Common myeloid progenitor, CD34-positive (primary cell): ENCODE data around the gene PHLDA1.

ENCODE experiments used
- CTCF ChIA-PET: fragments of 350-600 bp; sonication (Branson Sonifier 250); formaldehyde crosslinking; loops from one replicate; lab custom pipeline; 2021; ENCODE audit warnings: antibody characterized with exemption; lab: Charles Lee
- POLR2A ChIA-PET: fragments of 350-600 bp; sonication (Branson Sonifier 250); formaldehyde crosslinking; loops from one replicate; lab custom pipeline; 2021; ENCODE audit warnings: antibody characterized with exemption; lab: Charles Lee
- DNase-seq, 3 donors: peaks; one replicate each; pipeline versions ENCODE4 v3.0.0 to v3.0.0-alpha.2; 2013
- H3K27ac ChIP-seq, 2 experiments: 1 replicate in 1 of 2; 2 replicates in 1 of 2; pipeline ENCODE4 v1.7.0; 2013; ENCODE audit warnings: inconsistent platforms in 2 of 2, low read length in 2 of 2, mild to moderate bottlenecking in 2 of 2, low read depth in 1 of 2, moderate library complexity in 1 of 2; ENCODE audit not compliant: severe bottlenecking in 2 of 2, insufficient read depth in 1 of 2, poor library complexity in 1 of 2
- H3K27me3 ChIP-seq, 5 experiments: replicated peaks in 2 of 5; 1 replicate in 3 of 5; 2 replicates in 2 of 5; pipeline versions ENCODE4 v1.6.1 to v1.7.0; 2013; ENCODE audit warnings: low read length in 4 of 5, mild to moderate bottlenecking in 2 of 5, moderate library complexity in 2 of 5, inconsistent platforms in 1 of 5; ENCODE audit not compliant: insufficient read depth in 5 of 5, control insufficient read depth in 4 of 5
- H3K36me3 ChIP-seq, 4 experiments: 1 replicate in 2 of 4; 2 replicates in 2 of 4; pipeline versions ENCODE4 v1.6.1 to v1.7.0; 2013; ENCODE audit warnings: low read length in 3 of 4, control low read depth in 1 of 4, mild to moderate bottlenecking in 1 of 4; ENCODE audit not compliant: control insufficient read depth in 4 of 4, insufficient read depth in 4 of 4
- H3K4me1 ChIP-seq, 4 experiments: 1 replicate in 3 of 4; 2 replicates in 1 of 4; pipeline versions ENCODE4 v1.6.1 to v1.7.1; 2013; ENCODE audit warnings: low read length in 3 of 4, mild to moderate bottlenecking in 3 of 4, control low read depth in 1 of 4, inconsistent platforms in 1 of 4, moderate library complexity in 1 of 4; ENCODE audit not compliant: control insufficient read depth in 4 of 4, insufficient read depth in 4 of 4; ENCODE audit errors: control extremely low read depth in 1 of 4
- H3K4me3 ChIP-seq, 7 experiments: 1 replicate in 4 of 7; 2 replicates in 3 of 7; pipeline versions ENCODE4 v1.5.1 to v1.7.0; 2013; ENCODE audit warnings: mild to moderate bottlenecking in 7 of 7, low read length in 6 of 7, moderate library complexity in 6 of 7, inconsistent platforms in 2 of 7, low read depth in 2 of 7, control low read depth in 1 of 7; ENCODE audit not compliant: insufficient read depth in 4 of 7, control insufficient read depth in 1 of 7; ENCODE audit errors: extremely low read depth in 1 of 7
- H3K9me3 ChIP-seq, 5 experiments: 1 replicate in 4 of 5; 2 replicates in 1 of 5; pipeline versions ENCODE4 v1.6.1 to v1.7.1; 2013; ENCODE audit warnings: low read length in 4 of 5, mild to moderate bottlenecking in 2 of 5, inconsistent platforms in 1 of 5, low read depth in 1 of 5, moderate library complexity in 1 of 5; ENCODE audit not compliant: control insufficient read depth in 4 of 5, insufficient read depth in 2 of 5; ENCODE audit errors: control extremely low read depth in 1 of 5
- WGBS: methylation state at CpG from one replicate; pipeline ENCODE4 v1.1.5; 2013; ENCODE audit not compliant: insufficient coverage; 5-methylcytosine and 5-hydroxymethylcytosine counted together

PHLDA1 gene

GRCh38 chr12:76012644-76013043, 18.9 kb downstream of the PHLDA1 start:
- ChIA-PET POLR2A (no interaction called here), CTCF (interaction anchor here (1.0 to 1.5 kb wide), 3 partner anchors 15 to 81 kb away, joined by 3 to 4 read pairs (median 4); partner anchors contain the start of gene PHLDA1)
- peaks cover 0 to 2% (median 0%) of the 10 kb centered on the region in 5 experiments for H3K27me3 ChIP-seq
- H3K9me3 ChIP-seq: peaks cover 0 to 2% (median 0%) of the 10 kb centered on the region in 5 experiments
- no peak for DNase-seq
- no peaks in the 10 kb centered on the region for H3K36me3 ChIP-seq
- H3K27ac ChIP-seq: no peak overlapping the region
- no peak overlapping the region for H3K4me3 ChIP-seq
- H3K4me1 ChIP-seq: no peaks in the 10 kb centered on the region
- 100% methylated on average over 3 of the region's 4 CpGs for WGBS

- Histone ChIP-seq H3K4me3 (no peak overlapping the region), H3K36me3 (no peaks in the 10 kb centered on the region), H3K4me1 (no peaks in the 10 kb centered on the region), H3K27me3 (peaks cover 0 to 5% (median 0%) of the 10 kb centered on the region in 5 experiments), H3K9me3 (peaks cover 0 to 1% (median 0%) of the 10 kb centered on the region in 5 experiments), H3K27ac (no peak overlapping the region)
- 99% methylated on average over 6 of the region's 6 CpGs for WGBS
- ChIA-PET CTCF (no interaction called here), POLR2A (no interaction called here)
- DNase-seq: no peak
Measured at GRCh38 chr12:76010732-76011458, 20.7 kb downstream of the PHLDA1 start.

- no peak overlapping the region for H3K27ac ChIP-seq
- no peak for DNase-seq
- H3K4me1 ChIP-seq: no peaks in the 10 kb centered on the region
- no peak overlapping the region for H3K4me3 ChIP-seq
- ChIA-PET POLR2A (interaction anchor here (0.6 kb wide), 1 partner anchor 12 kb away, joined by 3 read pairs; no protein-coding TSS in a partner anchor), CTCF (no interaction called here)
- H3K9me3 ChIP-seq: peaks cover 0 to 5% (median 0%) of the 10 kb centered on the region in 5 experiments
- no peaks in the 10 kb centered on the region for H3K36me3 ChIP-seq
- H3K27me3 ChIP-seq: peaks cover 0 to 5% (median 0%) of the 10 kb centered on the region in 5 experiments
- WGBS: no CpG with 5 or more reads among the region's 3 CpGs
Measured at GRCh38 chr12:76008428-76008827, 23.1 kb downstream of the PHLDA1 start.

- H3K4me3 ChIP-seq: no peak overlapping the region
- CTCF ChIA-PET: no interaction called here
- peaks cover 0 to 5% (median 0%) of the 10 kb centered on the region in 5 experiments for H3K27me3 ChIP-seq
- DNase-seq: no peak
- H3K27ac ChIP-seq: no peak overlapping the region
- H3K4me1 ChIP-seq: no peaks in the 10 kb centered on the region
- WGBS: 96% methylated on average over 6 of the region's 8 CpGs
- POLR2A ChIA-PET: no interaction called here
- peaks cover 0 to 5% (median 0%) of the 10 kb centered on the region in 5 experiments for H3K9me3 ChIP-seq
- H3K36me3 ChIP-seq: no peaks in the 10 kb centered on the region
Measured at GRCh38 chr12:76007640-76008039, 23.9 kb downstream of the PHLDA1 start.

- POLR2A ChIA-PET: no interaction called here
- CTCF ChIA-PET: interaction anchor here (1.2 kb wide), 1 partner anchor 54 kb away, joined by 3 read pairs; no protein-coding TSS in a partner anchor
- 96% methylated on average over 7 of the region's 9 CpGs for WGBS
Measured at GRCh38 chr12:76006028-76006925, 25.3 kb downstream of the PHLDA1 start.

GRCh38 chr12:76003355-76003638, 28.3 kb downstream of the PHLDA1 start:
- POLR2A ChIA-PET: no interaction called here
- Histone ChIP-seq H3K4me3 (no peak overlapping the region), H3K27me3 (peaks cover 0 to 5% (median 0%) of the 10 kb centered on the region in 5 experiments), H3K4me1 (no peaks in the 10 kb centered on the region), H3K9me3 (peaks cover 0 to 5% (median 0%) of the 10 kb centered on the region in 5 experiments), H3K36me3 (no peaks in the 10 kb centered on the region), H3K27ac (no peak overlapping the region)
- no CpG with 5 or more reads among the region's 2 CpGs for WGBS
- DNase-seq: no peak
- CTCF ChIA-PET: interaction anchor here (1.2 kb wide), 1 partner anchor 15 kb away, joined by 3 read pairs; no protein-coding TSS in a partner anchor

More at GRCh38 chr12:76006028-76006925, 25.3 kb downstream of the PHLDA1 start:
- H3K4me1 ChIP-seq: no peaks in the 10 kb centered on the region
- H3K4me3 ChIP-seq: no peak overlapping the region
- peaks cover 0 to 5% (median 0%) of the 10 kb centered on the region in 5 experiments for H3K27me3 ChIP-seq
- DNase-seq: no peak
- H3K9me3 ChIP-seq: peaks cover 0 to 5% (median 0%) of the 10 kb centered on the region in 5 experiments
- H3K27ac ChIP-seq: no peak overlapping the region
- no peaks in the 10 kb centered on the region for H3K36me3 ChIP-seq
